ENCODE data around the gene HRC.
"Not testable (repeated sequence)": the region's sequence is repeated elsewhere in the genome, so short reads cannot be mapped to it uniquely, and the experiment has no call there.

HRC gene

DNA sequence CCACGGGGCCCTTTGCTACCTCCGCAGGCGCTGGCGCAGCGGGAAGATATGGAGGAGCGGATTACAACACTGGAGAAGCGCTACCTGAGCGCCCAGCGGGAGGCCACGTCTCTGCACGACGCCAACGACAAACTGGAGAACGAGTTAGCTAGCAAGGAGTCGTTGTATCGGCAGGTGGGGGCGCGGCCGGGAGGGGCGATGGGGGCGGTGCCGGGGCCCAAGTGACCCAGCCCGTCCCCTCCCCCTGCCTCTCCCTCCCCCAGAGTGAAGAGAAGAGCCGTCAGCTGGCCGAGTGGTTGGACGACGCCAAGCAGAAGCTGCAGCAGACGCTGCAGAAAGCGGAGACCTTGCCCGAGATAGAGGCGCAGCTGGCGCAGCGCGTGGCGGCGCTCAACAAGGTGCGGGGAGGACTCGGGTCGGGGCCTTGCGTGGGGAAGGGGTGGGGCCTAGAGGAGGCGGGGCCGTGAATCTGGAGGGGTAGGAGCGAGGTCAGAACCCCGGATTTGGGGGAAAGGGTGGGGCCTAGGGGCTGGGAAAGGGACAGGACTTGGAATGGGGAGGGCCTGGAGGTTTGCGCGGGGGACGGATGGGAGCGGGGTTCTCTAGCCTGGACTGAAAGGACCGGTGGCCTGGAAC lies 22.1 kb downstream of the HRC start:
- no peak for DNase-seq

DNA sequence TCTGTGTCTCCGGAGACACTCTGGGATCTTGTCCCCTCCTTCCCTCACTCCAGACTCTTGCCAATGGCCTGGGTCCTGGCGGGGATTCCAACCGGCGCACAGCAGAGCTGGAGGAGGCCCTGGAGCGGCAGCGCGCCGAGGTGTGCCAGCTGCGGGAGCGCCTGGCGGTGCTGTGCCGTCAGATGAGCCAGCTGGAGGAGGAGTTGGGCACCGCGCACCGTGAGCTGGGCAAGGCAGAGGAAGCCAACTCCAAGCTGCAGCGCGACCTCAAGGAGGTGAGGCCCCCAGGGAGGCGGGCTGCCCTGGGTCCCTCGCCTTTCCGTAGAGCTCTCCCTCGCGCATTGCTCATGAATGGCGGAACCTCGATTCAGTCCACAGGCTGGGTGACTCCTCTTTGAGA lies 24.9 kb downstream of the HRC start:
- no peak for DNase-seq

DNA sequence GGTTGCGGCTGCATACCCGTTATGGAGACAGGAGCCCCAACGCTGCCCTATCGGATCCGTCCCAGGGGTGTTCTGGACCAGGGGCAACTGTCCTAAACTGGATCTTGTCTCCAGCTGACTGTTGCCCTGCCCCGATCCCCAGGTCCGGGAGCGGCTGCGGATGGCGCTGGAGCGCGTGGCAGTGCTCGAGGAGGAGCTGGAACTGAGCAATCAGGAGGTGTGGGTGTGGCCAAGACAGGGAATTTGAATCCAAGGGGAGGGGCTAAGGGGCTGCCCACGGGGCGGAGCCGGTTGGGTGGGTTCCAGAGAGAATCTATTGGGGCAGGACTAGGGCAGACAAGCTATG lies 26.0 kb downstream of the HRC start:
- DNase-seq, result no peak

DNA sequence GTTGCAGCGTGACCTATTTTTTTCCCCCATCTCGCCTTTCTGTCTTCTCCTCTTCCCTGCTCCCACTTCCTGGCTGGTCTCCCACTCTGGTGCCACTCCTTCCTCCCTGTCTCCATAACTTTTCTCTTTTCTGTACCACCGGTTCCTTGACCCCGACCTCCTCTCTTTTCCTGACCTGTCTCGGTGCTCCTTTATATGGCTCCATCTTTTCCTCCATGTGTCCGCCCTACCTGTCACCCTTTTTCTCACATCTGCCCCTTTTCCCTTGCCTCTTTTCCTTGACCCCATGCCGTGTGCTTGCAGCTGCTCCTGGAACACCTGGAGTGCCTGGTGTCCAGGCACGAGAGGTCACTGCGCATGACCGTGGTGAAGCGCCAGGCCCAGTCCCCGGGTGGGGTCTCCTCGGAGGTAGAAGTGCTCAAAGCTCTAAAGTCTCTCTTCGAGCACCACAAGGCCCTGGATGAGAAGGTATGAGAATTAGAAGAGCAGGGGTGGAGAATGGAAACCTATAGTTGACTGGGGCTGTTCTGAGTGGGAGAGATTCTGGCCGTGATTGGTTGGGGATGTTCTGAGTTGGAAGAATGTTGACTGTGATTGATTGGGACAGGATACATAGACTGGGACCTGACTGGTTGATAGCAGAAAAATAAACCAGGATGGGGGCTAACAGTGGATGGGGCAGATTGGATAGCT lies 26.5 kb downstream of the HRC start:
- DNase-seq, result no peak

DNA sequence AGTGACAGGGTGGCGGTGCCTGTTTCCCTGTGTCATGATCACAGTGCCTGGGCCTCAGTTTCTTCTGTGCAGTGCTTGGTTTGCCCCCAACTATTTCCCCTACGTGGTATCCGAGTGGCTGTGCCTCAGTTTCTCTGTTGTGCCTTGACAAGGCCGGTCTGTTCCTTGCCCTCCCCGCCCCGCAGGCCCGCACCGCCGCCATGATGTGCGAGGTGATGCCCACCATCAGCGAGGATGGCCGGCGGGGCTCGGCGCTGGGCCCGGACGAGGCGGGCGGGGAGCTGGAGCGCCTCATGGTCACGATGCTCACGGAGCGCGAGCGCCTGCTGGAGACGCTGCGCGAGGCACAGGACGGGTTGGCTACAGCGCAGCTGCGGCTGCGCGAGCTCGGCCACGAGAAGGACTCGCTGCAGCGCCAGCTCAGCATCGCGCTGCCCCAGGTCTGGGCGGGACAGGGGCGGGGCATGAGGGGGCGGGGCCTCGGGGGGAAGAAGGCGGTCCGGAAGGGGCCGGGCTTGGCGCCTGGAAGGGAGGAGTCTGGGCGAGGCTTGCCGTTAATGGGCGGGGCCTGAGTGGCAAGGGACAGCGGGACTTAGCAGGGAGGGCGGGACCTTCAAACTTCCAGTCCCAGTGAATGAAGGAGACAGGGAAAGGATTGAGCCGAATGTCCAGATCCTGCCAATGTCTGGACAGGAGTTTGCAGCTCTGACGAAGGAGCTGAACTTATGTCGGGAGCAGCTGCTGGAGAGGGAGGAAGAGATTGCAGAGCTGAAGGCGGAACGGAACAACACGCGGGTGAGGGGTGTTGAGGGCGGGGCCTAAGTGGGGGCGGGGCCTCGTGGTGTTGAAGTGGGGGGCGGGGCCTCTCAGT lies 27.3 kb downstream of the HRC start:
- peak; percentile 98 for DNase-seq

DNA sequence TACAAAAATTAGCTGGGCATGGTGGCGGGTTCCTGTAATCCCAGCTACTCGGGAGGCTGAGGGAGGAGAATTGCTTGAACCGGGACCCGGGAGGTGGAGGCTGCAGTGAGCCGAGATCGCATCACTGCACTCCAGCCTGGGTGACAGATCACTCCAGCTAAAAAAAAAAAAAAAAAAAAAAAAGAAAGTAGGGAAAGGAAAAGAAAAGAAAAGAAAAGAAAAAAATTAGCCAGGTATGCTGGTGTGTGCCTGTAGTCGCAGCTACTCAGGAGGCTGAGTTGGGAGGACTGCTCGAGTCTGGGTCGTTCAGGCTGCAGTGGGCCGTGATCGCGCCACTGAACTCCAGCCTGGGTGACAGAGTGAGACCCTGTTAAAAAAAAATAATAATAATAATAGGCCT lies 28.0 kb downstream of the HRC start:
- DNase-seq, result not testable (repeated sequence)

DNA sequence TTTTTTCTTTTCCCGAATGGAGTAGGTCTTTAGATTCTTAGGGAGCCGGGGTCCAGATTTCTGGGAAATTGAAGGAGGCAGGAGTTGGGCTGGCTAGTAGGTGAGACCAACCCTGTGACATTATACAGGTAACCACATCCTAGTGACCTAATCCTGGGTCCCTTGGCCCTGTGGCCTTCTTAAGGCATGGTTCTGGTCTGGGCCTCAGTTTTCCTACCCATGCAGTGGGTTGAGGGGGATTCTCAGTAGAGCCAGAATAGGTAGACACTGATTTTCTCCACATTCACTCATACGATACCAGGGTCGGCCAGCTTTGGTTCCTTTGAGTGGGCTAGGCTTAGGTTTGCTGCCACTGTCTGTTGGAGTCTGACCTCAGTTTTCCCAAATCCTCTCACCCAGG lies 28.6 kb downstream of the HRC start:
- no peak for DNase-seq

DNA sequence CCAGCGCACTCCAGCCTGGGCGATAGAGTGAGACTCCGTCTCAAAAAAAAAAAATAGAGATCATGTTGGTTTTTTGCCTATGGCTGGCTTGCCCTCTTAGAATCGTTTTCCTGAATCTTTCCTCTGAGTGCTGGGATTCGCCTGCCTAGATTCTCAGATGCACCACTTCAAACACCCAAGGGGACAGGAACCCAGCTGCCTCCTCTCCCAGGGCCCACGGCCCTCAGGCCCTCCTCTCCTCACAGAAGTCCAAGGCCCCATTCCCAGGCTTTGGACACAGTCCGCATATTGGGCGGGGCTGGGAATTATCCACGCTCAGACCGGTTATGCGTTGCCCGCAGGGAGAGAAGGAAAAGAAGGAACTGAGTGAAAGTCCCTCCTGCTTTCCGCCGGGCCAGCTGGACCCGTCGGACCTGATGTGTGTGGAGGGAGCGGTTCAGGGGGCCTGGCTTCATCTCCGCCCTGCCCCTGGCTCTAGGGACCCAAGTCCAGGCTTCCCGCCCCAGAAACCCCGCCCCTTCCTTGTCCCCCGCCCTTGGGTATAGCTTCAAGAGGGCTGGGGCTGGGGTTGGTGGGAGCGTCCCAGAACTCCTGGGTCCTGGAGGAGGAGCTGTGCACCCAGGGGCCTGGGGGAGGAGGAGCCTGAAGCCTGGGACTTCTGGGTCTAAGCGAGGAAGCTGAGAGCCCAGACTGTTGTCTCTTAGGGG lies 30.0 kb downstream of the HRC start:
- peak; percentile 29 for DNase-seq

DNA sequence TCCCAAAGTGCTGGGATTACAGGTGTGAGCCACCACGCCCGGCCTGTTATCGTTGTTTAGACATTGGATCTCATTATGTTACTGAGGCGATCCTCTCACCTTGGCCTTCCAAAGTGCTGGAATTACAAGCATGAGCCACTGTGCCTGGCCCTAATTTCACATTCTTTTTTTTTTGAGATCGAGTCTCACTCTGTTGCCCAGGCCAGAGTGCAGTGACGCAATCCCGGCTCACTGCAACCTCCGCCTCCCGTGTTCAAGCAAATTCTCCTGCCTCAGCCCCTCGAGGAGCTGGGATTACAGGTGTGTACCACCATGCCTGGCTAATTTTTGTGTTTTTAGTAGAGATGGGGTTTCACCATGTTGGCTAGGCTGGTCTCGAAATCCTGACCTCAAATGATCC lies 31.9 kb downstream of the HRC start:
- not testable (repeated sequence) for DNase-seq

DNA sequence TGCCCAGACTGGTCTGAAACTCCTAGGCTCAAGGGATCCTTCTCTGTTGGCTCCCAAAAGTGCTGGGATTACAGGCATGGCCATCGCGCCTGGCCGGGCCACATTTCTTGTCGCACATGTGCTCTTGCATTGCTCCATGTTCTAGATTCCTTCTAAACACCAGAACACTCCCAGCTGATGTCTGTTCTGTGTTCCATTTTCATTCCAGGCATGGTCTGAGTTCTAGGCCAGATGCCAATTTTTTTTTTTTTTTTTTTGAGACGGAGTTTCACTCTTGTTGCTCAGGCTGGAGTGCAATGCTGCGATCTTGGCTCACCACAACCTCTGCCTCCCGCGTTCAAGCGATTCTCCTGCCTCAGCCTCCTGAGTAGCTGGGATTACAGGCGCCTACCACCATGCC lies 33.4 kb downstream of the HRC start:
- DNase-seq, result not testable (repeated sequence)

DNA sequence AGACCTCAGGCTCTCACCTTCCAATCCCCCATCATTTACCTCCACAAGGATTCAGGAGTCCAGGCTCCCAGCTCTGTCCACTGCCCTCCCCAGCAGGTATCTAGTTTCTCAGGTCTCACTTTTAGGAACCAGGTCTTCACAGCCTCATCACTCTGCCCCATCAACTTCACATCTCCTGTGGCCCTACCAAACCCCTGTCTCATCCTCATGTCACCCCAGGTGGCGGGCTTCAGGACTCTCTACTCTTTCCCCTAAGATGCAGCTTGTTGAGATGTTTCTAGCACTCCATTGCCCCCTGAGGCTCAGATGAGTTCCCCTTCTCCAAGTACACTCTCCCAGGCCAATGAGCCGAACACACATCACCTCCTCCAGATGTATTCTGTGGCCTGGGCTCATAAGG lies 34.3 kb downstream of the HRC start:
- no peak for DNase-seq

DNA sequence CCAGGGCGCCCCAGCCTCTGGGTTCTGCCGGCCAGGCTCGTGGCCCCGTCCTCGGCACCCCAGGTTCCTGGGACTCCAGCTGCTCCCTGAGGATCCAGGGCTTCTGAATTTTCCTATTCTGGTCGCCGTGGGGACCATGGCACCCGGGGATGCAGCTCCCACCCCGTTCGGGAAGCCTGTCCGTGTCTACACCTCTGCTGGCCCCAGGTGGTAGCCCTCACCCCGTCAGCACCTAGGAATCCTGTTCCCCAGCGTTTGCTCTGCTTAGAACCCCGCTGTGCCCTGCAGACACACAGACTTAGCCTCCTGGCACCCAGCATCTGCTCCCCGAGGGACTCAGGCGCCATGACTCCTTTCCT lies 34.9 kb downstream of the HRC start:
- DNase-seq, result no peak

DNA sequence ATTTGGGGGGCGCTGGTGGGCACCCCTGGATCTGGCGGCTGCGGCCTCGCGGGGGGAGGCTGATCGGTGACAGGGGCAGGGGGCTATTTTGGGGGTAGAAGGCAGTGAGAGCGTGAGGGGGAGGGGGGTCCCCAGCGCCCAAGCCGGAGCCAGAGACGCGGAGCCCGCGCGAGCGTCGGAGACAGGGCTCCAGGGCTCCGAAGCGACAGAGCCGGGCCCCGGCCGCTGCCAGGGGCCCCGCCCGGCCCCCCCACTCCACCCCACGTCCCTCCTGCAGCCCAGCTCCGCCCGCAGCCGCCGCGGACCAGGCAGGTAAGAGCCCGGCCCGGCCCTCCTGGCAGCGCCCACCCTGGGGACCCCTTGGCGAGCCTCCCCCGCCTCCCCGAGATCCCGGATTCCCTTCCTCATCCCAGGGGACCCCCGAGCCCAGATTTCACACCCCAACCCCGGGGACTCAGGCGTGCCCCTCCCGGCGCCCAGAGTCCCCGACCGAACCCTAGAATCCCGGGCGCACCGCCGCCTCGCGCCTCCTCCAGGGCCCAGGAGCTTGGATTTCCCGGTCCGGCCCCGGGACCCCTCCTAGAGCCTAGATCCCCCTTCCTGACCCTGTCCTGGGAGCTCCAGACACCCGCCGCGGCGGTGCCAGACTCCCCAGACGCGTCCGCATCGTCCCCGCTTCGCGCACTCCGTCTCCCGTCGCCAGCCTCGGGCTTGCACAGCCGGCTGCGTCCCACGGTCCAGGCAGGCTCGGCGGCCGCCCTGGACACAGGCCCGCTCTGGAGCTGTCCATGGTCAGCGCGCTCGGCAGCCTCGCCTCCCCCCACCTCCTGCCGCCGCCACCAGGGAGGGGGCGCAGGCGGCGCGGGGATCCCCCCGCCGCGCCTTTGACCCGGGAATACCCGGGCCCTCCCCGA lies 35.5 kb downstream of the HRC start, which contains the start of gene PPFIA3:
TSS of gene PPFIA3 (plus strand) at position 134 of the 914 bp plus-strand sequence. CDS start 8,330 bp downstream, outside the sequence.
- peak; percentile 61 for DNase-seq

DNA sequence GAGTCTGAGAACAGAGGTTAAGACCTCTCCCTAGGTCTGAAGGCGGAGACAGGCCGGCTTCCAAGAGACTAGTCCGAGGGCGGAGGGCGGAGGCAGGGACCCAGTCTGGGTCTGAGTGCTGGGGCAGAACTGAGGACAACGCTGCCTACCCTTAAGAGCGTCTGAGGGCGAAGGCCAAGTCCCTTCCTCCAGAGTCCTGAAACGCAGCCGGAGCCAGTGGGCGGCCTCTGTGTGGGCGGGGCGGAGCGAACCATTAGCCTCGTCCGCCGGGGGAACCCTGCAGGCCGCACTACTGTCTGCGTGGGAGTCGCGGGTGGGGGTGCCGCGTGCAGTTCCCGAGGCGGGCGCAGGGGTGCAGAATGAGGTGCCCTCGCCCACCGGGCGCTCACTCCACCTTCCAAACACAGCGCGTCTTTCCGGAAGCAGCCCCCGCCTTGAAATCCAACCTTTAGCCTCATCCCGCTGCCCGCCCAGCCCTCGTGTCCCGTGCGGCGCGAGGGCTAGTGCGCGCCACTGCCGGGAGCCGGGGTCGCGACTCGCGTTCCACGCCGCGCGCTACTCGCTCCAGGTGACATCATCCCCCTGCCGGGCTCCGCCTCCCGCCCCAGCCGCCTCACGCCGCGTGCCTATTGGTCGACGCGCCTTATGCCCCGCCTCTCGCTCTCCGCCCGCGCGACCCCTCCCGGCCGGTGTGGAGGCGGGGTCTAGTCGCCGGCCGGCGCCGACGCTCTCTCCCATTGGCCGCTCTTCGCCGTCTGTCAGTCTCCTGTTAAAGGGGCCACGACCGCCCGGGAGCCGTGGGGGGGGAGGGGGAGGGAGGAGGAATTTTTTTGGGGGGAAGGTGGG lies 36.4 kb downstream of the HRC start, which contains the start of gene C19orf73:
TSS of gene C19orf73 (minus strand) at position 579 of the 846 bp plus-strand sequence. CDS start at position 458, 121 bp downstream.
- peak; percentile 97 for DNase-seq

DNA sequence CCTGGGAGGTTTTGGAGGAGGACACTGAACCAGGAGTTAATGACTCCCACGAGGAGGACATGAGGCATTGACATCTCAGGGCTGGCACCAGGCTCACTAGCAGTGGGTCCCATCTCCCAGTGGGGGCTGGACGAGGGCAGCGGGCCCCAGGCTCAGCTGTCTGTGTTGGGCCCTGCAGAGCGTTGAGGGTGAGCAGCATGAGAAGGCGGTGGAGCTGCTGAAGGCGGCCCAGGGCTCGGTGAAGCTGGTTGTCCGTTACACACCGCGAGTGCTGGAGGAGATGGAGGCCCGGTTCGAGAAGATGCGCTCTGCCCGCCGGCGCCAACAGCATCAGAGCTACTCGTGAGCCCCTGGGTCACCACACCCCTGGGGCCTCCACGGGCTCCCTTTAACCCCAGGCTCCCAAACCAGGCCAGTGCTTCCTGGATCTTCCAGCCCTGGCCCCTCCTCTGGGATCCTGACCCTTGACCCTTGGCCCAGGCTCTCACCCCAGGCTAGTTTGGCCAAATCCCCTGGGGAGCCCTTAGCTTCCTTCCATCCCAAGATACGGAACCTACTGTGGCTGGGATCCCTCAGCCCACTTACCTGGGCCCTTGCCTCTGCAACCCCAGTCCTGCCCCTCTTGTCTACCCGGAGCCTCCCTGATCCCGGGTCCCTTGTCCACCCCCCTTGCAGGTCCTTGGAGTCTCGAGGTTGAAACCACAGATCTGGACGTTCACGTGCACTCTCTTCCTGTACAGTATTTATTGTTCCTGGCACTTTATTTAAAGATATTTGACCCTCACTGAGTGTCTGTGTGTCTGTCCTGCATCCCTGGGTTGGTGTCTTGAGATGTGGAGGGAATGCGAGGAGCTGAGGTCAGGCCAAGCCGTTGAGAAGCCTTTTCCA lies 37.3 kb downstream of the HRC start:
- no peak for DNase-seq

DNA sequence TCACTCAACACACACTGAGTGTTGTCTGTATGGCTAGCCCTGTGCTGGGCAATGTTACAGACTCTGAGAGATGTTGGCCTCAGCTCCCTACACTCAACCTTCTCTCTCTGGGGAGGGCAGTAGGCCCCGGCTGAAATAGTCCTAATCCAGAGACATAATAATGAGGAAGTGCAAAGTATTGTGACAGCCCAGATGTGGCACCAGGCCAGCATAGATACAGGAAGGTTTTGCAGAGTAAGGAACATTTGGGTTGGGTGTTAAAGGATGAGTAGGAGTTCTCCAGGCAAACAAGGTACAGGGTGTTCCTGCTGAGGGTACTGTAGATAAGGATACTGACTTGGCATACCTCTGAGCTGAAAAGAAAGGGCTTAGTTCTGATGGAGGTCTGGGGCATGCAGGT lies 38.7 kb downstream of the HRC start:
- DNase-seq, result no peak

DNA sequence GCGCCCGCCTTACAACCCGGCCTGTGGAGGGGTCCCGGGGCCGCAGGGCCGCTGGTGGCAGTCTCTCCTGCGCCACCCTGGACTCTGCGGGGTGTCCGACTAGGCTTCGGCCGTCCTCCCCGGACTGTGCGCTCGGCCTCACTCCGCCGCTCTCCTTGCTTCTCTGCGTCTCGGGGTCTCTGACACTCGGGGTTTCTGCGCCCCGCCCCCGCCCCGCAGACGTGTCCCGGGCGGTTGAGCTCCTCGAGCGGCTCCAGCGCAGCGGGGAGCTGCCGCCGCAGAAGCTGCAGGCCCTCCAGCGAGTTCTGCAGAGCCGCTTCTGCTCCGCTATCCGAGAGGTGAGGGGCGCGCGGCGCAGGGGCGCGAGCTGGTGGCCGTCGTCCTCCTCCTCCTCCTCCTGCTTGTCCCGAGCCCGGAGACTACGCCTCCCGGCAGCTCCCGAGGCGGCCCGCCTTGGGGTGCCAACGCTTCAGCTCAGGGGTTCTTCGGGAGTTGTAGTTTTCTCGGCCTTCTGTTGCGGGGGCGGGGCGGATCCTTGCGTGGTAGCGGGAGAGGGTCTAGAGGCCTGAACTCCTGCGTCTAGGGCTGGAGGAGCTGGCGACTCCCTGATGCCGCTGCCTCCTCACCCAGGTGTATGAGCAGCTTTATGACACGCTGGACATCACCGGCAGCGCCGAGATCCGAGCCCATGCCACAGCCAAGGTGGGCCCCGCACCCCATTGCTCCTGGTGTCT lies 40.4 kb downstream of the HRC start:
- DNase-seq, result peak; percentile 81

DNA sequence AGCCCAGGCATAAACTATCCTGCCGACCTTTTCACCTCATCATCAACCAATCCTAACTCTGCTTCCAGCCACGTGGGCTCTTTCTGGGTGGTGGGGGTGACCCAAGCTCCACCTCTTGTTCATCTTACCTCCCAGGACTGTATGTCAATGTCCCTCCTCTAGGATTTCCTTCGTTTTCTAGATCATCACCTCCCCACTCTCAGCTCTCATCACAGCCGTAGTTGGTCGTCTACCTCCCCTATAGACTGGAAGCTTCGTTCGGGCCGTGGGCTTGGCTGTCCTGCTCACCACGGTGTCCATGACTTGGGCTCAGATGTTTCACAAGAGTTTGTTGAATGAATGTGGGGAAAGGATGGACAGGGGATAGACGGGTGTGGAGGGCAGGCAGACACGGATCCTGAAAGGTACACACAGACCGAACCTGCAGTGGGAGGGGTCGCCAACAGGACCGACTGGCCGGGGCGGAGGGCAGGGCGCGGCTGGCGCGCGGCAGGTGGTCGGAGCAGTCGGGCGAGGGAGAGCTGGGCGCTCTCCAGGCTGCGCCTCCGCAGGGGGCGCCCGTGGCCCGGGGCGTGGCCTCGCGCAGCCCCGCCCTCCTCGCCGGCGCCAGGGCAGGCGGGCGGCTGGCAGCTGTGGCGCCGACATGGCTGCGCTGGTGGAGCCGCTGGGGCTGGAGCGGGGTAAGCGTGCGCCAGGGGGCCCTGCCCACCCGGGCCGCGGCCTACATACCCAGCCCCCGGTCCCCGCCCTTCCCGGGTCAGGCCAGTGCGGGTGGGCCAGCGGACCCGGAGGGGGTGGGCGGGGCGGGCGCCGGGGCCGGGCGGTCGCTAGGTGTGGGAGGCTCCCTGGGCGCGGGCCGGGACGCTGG lies 41.2 kb downstream of the HRC start, which contains the start of gene LIN7B:
TSS of gene LIN7B (plus strand) at position 609 of the 868 bp plus-strand sequence. CDS start at position 644, 35 bp downstream.
- peak; percentile 86 for DNase-seq
